GM13977 (cell line): ENCODE data around the gene RGS11.

Experiments
- DNase-seq: peaks from one replicate; pipeline ENCODE4 v3.0.0; 2012; ENCODE audit warnings: low spot score
- CTCF ChIP-seq: IDR thresholded peaks from 2 replicates; pipeline ENCODE4 v1.5.1; 2012; ENCODE audit warnings: mild to moderate bottlenecking, control low read depth; ENCODE audit not compliant: insufficient read depth; ENCODE audit errors: extremely low read depth, missing control alignments
- in situ Hi-C: fragments of 300-500 bp; cut with MboI; formaldehyde crosslinking; loops from one replicate; pipeline ENCODE4 v1.12.0; 2022; ENCODE audit warnings: low sequenced_read_pairs, low pct_unique_long_range_greater_than_20kb, mixed read lengths, inconsistent platforms; ENCODE audit not compliant: unreplicated experiment

RGS11 gene

GRCh38 chr16:281660-282255 is 6.0 kb upstream of the RGS11 start:
- no peak for TF ChIP-seq CTCF
- no peak for DNase-seq
- in situ Hi-C loops, result no loop called here

DNA sequence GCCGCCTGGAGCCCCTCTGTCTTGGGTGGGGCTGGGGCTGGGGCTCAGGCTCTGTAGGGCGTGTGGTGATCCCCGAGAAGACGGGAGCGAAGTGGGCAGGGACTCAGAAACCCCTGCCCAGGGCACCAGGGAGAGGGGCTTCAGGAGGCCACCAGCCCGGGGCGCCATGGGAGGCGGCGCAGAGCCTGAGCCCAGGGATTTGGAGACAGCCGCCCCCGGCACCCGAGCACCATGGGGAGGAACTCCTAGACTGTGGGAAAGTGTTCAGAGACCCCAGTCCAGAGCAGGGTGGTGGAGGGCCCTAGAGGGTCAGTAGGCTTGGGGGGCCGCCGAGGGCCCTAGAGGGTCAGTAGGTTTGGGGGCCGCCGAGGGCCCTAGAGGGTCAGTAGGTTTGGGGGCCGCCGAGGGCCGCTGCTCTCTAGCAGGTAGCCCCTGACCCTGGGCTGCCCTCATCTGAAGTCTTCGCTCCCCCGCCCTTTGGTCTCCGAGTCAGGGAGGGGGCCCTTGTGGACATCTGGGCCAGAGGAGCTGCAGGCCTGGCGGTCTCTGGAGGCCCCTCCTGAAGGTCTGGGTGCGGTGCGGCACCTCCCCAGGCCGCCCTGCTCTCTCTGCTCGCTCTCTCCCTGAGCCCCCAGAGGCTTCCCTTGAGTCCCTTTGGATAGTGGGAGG is 5.4 kb upstream of the RGS11 start:
- in situ Hi-C loops, result no loop called here
- DNase-seq, result no peak
- no peak for TF ChIP-seq CTCF

DNA sequence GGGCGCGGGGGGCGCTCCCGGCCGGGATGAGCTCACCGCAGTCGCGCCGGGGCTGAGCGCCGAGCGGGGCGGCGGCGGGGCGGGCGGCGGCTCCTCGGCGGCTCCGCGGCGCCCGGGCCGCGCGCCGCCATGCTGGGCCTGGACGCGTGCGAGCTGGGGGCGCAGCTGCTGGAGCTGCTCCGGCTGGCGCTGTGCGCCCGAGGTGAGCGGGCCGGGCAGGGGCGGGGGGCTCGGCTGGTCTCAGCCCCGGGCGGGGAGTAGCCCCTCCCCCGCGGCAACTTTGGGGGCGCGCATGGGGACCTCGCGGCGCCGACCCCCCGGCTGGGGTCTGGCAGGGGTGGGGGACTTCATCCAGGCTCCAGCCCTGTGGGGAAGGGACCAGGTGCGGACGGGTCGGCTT is 4.8 kb upstream of the RGS11 start, which contains the start of gene ARHGDIG:
ARHGDIG (plus strand) TSS at position 40 of the 400 bp plus-strand sequence; CDS start at position 130, 90 bp downstream.
- no peak for TF ChIP-seq CTCF
- in situ Hi-C loops, result no loop called here
- no peak for DNase-seq

DNA sequence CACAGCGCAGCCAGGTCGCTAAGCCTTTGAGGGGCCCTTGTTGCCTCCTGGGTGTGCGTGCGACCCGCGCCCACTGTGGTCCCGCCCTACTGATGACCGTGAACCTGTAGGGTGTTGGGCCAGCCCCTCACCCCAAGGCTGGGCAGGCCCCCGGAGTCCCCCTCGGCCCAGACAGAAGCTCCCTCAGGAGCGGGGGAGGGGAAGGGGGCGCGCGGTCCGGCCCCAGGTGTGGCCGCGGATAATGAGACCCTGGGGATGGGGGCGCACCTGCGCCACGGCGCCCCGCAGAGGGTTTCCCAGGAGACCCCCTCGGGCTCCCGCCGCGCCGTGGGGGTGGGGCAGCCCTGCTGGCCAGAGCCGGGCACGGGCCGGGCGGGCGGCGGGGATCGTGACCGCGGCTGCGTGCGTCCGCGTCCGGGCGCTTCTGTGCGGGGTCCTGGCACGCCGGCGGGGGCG is 4.3 kb upstream of the RGS11 start:
- no peak for TF ChIP-seq CTCF
- no peak for DNase-seq
- in situ Hi-C loops, result no loop called here

DNA sequence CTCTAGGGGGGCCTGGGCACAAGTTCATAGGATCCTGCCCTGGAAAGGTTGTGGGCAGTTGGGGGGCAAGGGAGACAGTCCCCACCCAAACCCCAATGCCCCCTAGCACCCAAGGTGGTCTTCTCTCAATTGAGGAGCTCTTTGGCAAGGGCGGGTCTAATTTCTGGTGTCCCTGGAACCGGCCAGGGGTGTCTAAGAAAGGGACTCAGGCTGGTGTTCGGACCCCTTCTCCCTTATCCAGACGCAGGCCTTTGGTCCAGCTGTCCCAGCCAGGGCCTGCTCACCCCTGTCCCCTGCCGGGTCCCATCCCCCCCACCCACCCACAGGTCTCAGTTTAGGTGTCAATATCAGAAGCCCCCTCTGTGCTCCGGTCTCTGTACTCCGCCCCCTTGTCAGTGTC is 3.8 kb upstream of the RGS11 start:
- TF ChIP-seq CTCF, result no peak
- in situ Hi-C loops, result no loop called here
- DNase-seq, result no peak

DNA sequence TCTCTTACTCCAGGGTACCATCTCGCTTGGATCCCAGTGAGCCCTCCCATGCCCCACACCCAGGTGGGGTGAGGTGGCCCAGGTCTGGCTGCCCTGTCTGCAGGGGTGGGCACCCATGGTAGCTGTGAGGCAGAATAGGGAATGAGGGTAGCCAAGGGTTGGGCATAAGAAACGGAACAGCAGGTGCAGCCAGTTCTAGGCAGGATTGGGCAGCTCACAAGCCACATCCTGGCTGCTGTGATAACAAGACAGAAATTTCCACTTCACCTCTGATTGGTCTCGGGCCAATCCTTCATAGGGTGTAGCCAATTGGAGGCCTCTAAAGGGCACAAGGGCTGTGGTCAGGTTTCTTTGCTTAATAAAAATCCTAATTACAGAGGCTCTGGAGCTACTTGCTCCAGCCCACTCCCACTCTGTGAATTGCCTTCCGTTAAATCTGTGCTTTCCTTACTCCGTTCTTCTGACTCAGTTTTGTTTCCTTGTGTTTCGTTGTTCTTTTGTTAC is 3.2 kb upstream of the RGS11 start:
- peak; percentile 77 for DNase-seq
- in situ Hi-C loops, result no loop called here

More for the DNA sequence above, 3.2 kb upstream of the RGS11 start:
- TF ChIP-seq CTCF, result no peak
